HEK293T (cell line): ENCODE data around the gene DHX58.

Source experiments
- ARNT ChIP-seq: fragments of 450-650 bp; IDR thresholded peaks from 2 replicates; pipeline ENCODE4 v1.6.1; 2017; ENCODE audit warnings: mild to moderate bottlenecking
- FOXM1 ChIP-seq: fragments of 450-650 bp; IDR thresholded peaks from 2 replicates; pipeline ENCODE4 v1.6.1; 2017; ENCODE audit warnings: mild to moderate bottlenecking, borderline replicate concordance
- SUZ12 ChIP-seq: fragments of 450-650 bp; IDR thresholded peaks from 2 replicates; pipeline ENCODE4 v1.6.1; 2016; ENCODE audit warnings: mild to moderate bottlenecking

GRCh38 chr17:42087736-42088705 lies 24.5 kb downstream of the DHX58 start:
- TF ChIP-seq SUZ12 (no peak), FOXM1 (no peak), ARNT (no peak)
